Ovary (tissue), 9 donors: Measurements from ENCODE around the gene CCDC12. TPM values are rescaled to one million over a fixed set of nuclear protein-coding genes. Genes with fewer than 3 reads are reported as not detected.

Experiments used
- DNase-seq, 5 donors: peaks; one replicate each; pipeline ENCODE4 v3.0.0-alpha.2; 2019 to 2020
- H3K27ac ChIP-seq, 2 donors: fragments of 200-600 bp; one replicate each; pipeline versions ENCODE4 v1.5.1 to v1.8.0; 2019 to 2022
- H3K27me3 ChIP-seq: fragments of 200-600 bp; one replicate; pipeline ENCODE4 v1.8.0; 2022
- H3K36me3 ChIP-seq: fragments of 200-600 bp; sonication (generic); one replicate; pipeline ENCODE4 v1.5.1; 2019
- H3K4me1 ChIP-seq: one replicate; pipeline ENCODE4 v1.8.1; 2013; ENCODE audit warnings: mild to moderate bottlenecking, moderate library complexity; ENCODE audit not compliant: insufficient read depth
- H3K4me3 ChIP-seq: fragments of 200-600 bp; sonication (generic); one replicate; pipeline ENCODE4 v1.5.1; 2017
- H3K9me3 ChIP-seq, 2 donors: fragments of 200-600 bp in 1 of 2; sonication (generic) in 1 of 2; one replicate each; pipeline versions ENCODE4 v1.5.1 to v1.8.1; 2013 to 2019; ENCODE audit warnings: mild to moderate bottlenecking in 1 of 2, moderate library complexity in 1 of 2
- CTCF ChIP-seq, 3 donors: fragments of 450-650 bp in 2 of 3; fragments of 200-600 bp in 1 of 3; IDR thresholded peaks; one replicate each; pipeline versions ENCODE4 v1.5.1 to v1.8.0; 2016 to 2022; ENCODE audit warnings: antibody characterized with exemption in 3 of 3, mild to moderate bottlenecking in 1 of 3
- EP300 ChIP-seq: sonication (generic); formaldehyde crosslinking; IDR thresholded peaks from one replicate; pipeline ENCODE4 v1.6.1; 2017; ENCODE audit warnings: antibody characterized with exemption
- POLR2A ChIP-seq: fragments of 450-650 bp; IDR thresholded peaks from one replicate; pipeline ENCODE4 v1.6.1; 2017; ENCODE audit warnings: antibody characterized with exemption, mild to moderate bottlenecking, moderate library complexity
- WGBS, 3 donors: extraction: QIAGEN DNeasy Blood & Tissue Kit in 1 of 3; methylation state at CpG; one replicate each; pipeline versions ENCODE4 v1.1.5 to v1.1.7; 2013 to 2017; 5-methylcytosine and 5-hydroxymethylcytosine counted together
- intact Hi-C, 4 donors: fragments of 100-400 bp; cut with DNase I; formaldehyde crosslinking; loops; one replicate each; pipeline versions ENCODE4 v1.11.0 to v1.15.1; 2022 to 2023
- polyA plus RNA-seq, 2 donors: library from polyadenylated mRNA; stranded (reverse); fragments of 200-250 nt in 1 of 2; fragments of 350-450 nt in 1 of 2; fragmentation: Illumina TruSeq in 1 of 2; extraction: RNeasy Lipid Tissue Mini Kit (QIAGEN cat#74804) in 1 of 2; gene quantifications; one replicate each; pipeline ENCODE4 v1.2.3, GENCODE V29; 2013 to 2014
- total RNA-seq, 7 donors: library from RNA; depleted of rRNA in 2 of 7; stranded (reverse); fragments of >200 nt in 2 of 7; fragmentation: NEBNext Ultra II Directional in 3 of 7; extraction: Animal tissue kit (Norgen Biotek cat#: 25700) in 3 of 7; gene quantifications; one replicate each; pipeline versions ENCODE4 v1.1.0 to v1.2.4, GENCODE V29; 2016 to 2023
- donor health status: DM: no; HTN: no; CAD: no; lungs with moderate emphysema.
- donor health status: DM: no; HTN: no; CAD: no.
- donor health status: Bipolar disorder and iron deficiency.
- donor health status: DM: yes; HTN: yes; CAD: no.
- donor health status: DM: no; HTN: no; CAD: no.
- donor health status: DM: yes; HTN: yes; CAD: no.

The CCDC12 gene
- total and polyA plus RNA-seq, 9 donors = 32.2 to 66.7 (median 42.3) TPM

- TF ChIP-seq POLR2A (no peak), EP300 (no peak), CTCF (IDR thresholded peaks at IDR 0.05) (no peak)
- intact Hi-C loops = loop anchor here in 1 of 4 donors (10.0 kb wide), 1 partner anchor 302 kb away; the partner anchor contains the start of gene TMIE
- H3K4me1 ChIP-seq = peaks cover 4% of the 10 kb centered on the region
- H3K27ac ChIP-seq = no peak overlapping the region
- no peaks in the 10 kb centered on the region for H3K9me3 ChIP-seq
- peak in 2 of 5 donors; percentile 17 to 26 for DNase-seq
- H3K36me3 ChIP-seq = no peaks in the 10 kb centered on the region
- 88 to 93% (median 92%) methylated on average over 3 of the region's 3 CpGs for WGBS, 3 donors
- no peaks in the 10 kb centered on the region for H3K27me3 ChIP-seq
- no peak overlapping the region for H3K4me3 ChIP-seq
Measured at GRCh38 chr3:47007001-47007400, 30.5 kb upstream of the CCDC12 start.

- H3K4me3 ChIP-seq = no peak overlapping the region
- WGBS, 3 donors = 83 to 93% (median 89%) methylated on average over 9 of the region's 9 CpGs
- H3K4me1 ChIP-seq = peaks cover 4% of the 10 kb centered on the region
- no peak for TF ChIP-seq CTCF (IDR thresholded peaks at IDR 0.05)
- no peak for TF ChIP-seq POLR2A
- no peak for TF ChIP-seq EP300
- intact Hi-C loops = loop anchor here in 1 of 4 donors (10.0 kb wide), 1 partner anchor 301 kb away; the partner anchor contains the start of gene TMIE
- DNase-seq = peak in 1 of 5 donors; percentile 24
- H3K9me3 ChIP-seq = no peaks in the 10 kb centered on the region
- no peaks in the 10 kb centered on the region for H3K36me3 ChIP-seq
- H3K27ac ChIP-seq = no peak overlapping the region
- H3K27me3 ChIP-seq = no peaks in the 10 kb centered on the region
Measured at GRCh38 chr3:47006145-47006651, 29.7 kb upstream of the CCDC12 start.

GRCh38 chr3:47005212-47006144 is 28.9 kb upstream of the CCDC12 start:
- peaks cover 4% of the 10 kb centered on the region for H3K4me1 ChIP-seq
- H3K4me3 ChIP-seq = no peak overlapping the region
- TF ChIP-seq EP300 (no peak), POLR2A (no peak), CTCF (IDR thresholded peaks at IDR 0.05) (no peak)
- H3K9me3 ChIP-seq = no peaks in the 10 kb centered on the region
- DNase-seq = peak in 3 of 5 donors; percentile 8 to 36 (median 28)
- WGBS, 3 donors = 76 to 80% (median 79%) methylated on average over 32 of the region's 32 CpGs
- H3K27ac ChIP-seq = no peak overlapping the region
- H3K27me3 ChIP-seq = no peaks in the 10 kb centered on the region
- intact Hi-C loops = loop anchor here in 1 of 4 donors (10.0 kb wide), 1 partner anchor 301 kb away; the partner anchor contains the start of gene TMIE
- H3K36me3 ChIP-seq = no peaks in the 10 kb centered on the region

- Histone ChIP-seq H3K27me3 (no peaks in the 10 kb centered on the region), H3K4me3 (no peak overlapping the region), H3K36me3 (no peaks in the 10 kb centered on the region), H3K4me1 (no peaks in the 10 kb centered on the region), H3K27ac (no peak overlapping the region), H3K9me3 (no peaks in the 10 kb centered on the region)
- 91 to 97% (median 94%) methylated on average over 17 of the region's 17 CpGs for WGBS, 3 donors
- no peak for TF ChIP-seq CTCF (IDR thresholded peaks at IDR 0.05)
- no peak for TF ChIP-seq EP300
- TF ChIP-seq POLR2A = no peak
- intact Hi-C loops = loop anchor here in 1 of 4 donors (10.0 kb wide), 1 partner anchor 300 kb away; the partner anchor contains the start of gene TMIE
- DNase-seq = peak in 2 of 5 donors; percentile 9 to 32
Measured at GRCh38 chr3:47004369-47005211, 28.0 kb upstream of the CCDC12 start.
